Trophoblast cell (in vitro differentiated cells and primary cell): ENCODE data around the gene SRP9.
"Not testable (repeated sequence)": the region's sequence is repeated elsewhere in the genome, so short reads cannot be mapped to it uniquely, and the experiment has no call there.

Source experiments
- DNase-seq, 2 donors: peaks; one replicate each; pipeline ENCODE4 v3.0.0-alpha.2; 2016
- H2AFZ ChIP-seq: 2 replicates; pipeline ENCODE4 v1.6.1; 2013; ENCODE audit warnings: low read length, moderate library complexity, mild to moderate bottlenecking; ENCODE audit not compliant: insufficient read depth, poor library complexity
- H2AK5ac ChIP-seq: 2 replicates; pipeline ENCODE4 v1.6.1; 2013; ENCODE audit warnings: mild to moderate bottlenecking, low read length
- H2BK120ac ChIP-seq: 2 replicates; pipeline ENCODE4 v1.6.1; 2013; ENCODE audit warnings: low read length, mild to moderate bottlenecking, moderate library complexity; ENCODE audit not compliant: insufficient read depth, poor library complexity
- H2BK12ac ChIP-seq: 2 replicates; pipeline ENCODE4 v1.6.1; 2013; ENCODE audit warnings: mild to moderate bottlenecking, low read length, moderate library complexity
- H2BK5ac ChIP-seq: 2 replicates; pipeline ENCODE4 v1.6.1; 2013; ENCODE audit warnings: low read length, low read depth, moderate library complexity, mild to moderate bottlenecking; ENCODE audit not compliant: poor library complexity
- H3K14ac ChIP-seq: 2 replicates; pipeline ENCODE4 v1.6.1; 2013; ENCODE audit warnings: mild to moderate bottlenecking, low read length
- H3K18ac ChIP-seq: 2 replicates; pipeline ENCODE4 v1.6.1; 2013; ENCODE audit warnings: mild to moderate bottlenecking, low read length
- H3K23ac ChIP-seq: 2 replicates; pipeline ENCODE4 v1.6.1; 2013; ENCODE audit warnings: low read length
- H3K27ac ChIP-seq: 2 replicates; pipeline ENCODE4 v1.5.1; 2013; ENCODE audit warnings: low read depth, mild to moderate bottlenecking, inconsistent platforms, low read length, moderate library complexity
- H3K27me3 ChIP-seq: 2 replicates; pipeline ENCODE4 v1.6.1; 2013; ENCODE audit warnings: inconsistent platforms, mild to moderate bottlenecking, low read length, moderate library complexity; ENCODE audit not compliant: insufficient read depth
- H3K36me3 ChIP-seq, 2 experiments: 1 replicate in 1 of 2; 2 replicates in 1 of 2; pipeline ENCODE4 v1.6.1; 2013; ENCODE audit warnings: low read length in 2 of 2, mild to moderate bottlenecking in 2 of 2, moderate library complexity in 1 of 2; ENCODE audit not compliant: insufficient read depth in 2 of 2, control insufficient read depth in 1 of 2
- H3K4ac ChIP-seq: 2 replicates; pipeline ENCODE4 v1.6.1; 2013; ENCODE audit warnings: low read depth, mild to moderate bottlenecking, low read length, moderate library complexity
- H3K4me1 ChIP-seq, 2 experiments: 1 replicate in 1 of 2; 2 replicates in 1 of 2; pipeline ENCODE4 v1.6.1; 2013; ENCODE audit warnings: low read length in 2 of 2, mild to moderate bottlenecking in 2 of 2, moderate library complexity in 1 of 2; ENCODE audit not compliant: insufficient read depth in 2 of 2, control insufficient read depth in 1 of 2
- H3K4me2 ChIP-seq: 2 replicates; pipeline ENCODE4 v1.6.1; 2013; ENCODE audit warnings: inconsistent platforms, mild to moderate bottlenecking, low read length, moderate library complexity
- H3K4me3 ChIP-seq: 2 replicates; pipeline ENCODE4 v1.5.1; 2013; ENCODE audit warnings: mild to moderate bottlenecking, low read depth, low read length, inconsistent platforms
- H3K79me1 ChIP-seq: one replicate; pipeline ENCODE4 v1.6.1; 2013; ENCODE audit warnings: low read length
- H3K79me2 ChIP-seq: 2 replicates; pipeline ENCODE4 v1.6.1; 2013; ENCODE audit warnings: low read length, mild to moderate bottlenecking; ENCODE audit not compliant: control insufficient read depth, insufficient read depth, poor library complexity
- H3K9ac ChIP-seq: 2 replicates; pipeline ENCODE4 v1.6.1; 2013; ENCODE audit warnings: mild to moderate bottlenecking, low read length
- H3K9me3 ChIP-seq: 2 replicates; pipeline ENCODE4 v1.6.1; 2013; ENCODE audit warnings: low read depth, mild to moderate bottlenecking, control low read depth, inconsistent platforms, low read length; ENCODE audit not compliant: insufficient read depth
- H4K12ac ChIP-seq: 2 replicates; pipeline ENCODE4 v1.6.1; 2013; ENCODE audit warnings: low read depth, mild to moderate bottlenecking, low read length, moderate library complexity
- H4K8ac ChIP-seq: 2 replicates; pipeline ENCODE4 v1.6.1; 2013; ENCODE audit warnings: low read depth, mild to moderate bottlenecking, low read length, moderate library complexity
- H4K91ac ChIP-seq: one replicate; pipeline ENCODE4 v1.6.1; 2013; ENCODE audit warnings: low read depth, mild to moderate bottlenecking, low read length, moderate library complexity
- WGBS: extraction: QIAGEN DNeasy Blood & Tissue Kit; methylation state at CpG from one replicate; pipeline ENCODE4 v1.1.7; 2013; ENCODE audit warnings: missing lambda C conversion rate; ENCODE audit not compliant: insufficient read length, insufficient coverage; ENCODE audit errors: extremely low coverage; 5-methylcytosine and 5-hydroxymethylcytosine counted together

Gene SRP9

DNA sequence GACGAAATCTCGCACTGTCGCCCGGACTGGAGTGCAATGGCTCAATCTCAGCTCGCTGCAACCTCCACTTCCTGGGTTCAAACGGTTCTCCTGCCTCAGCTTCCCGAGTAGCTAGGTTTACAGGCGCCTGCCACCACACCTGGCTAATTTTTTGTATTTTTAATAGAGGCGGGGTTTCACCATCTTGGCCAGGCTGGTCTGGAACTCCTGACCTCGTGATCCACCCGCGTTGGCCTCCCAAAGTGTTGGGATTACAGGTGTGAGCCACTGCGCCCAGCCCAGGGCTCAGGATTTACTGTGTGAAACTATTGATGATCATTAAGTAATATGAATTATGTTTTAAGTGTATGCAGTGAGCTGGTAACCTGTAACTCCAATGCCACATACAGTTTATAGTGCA is 1.5 kb downstream of the SRP9 start:
- not testable (repeated sequence) for H4K12ac ChIP-seq, H3K18ac ChIP-seq
- WGBS = no CpG with 5 or more reads among the region's 13 CpGs

DNA sequence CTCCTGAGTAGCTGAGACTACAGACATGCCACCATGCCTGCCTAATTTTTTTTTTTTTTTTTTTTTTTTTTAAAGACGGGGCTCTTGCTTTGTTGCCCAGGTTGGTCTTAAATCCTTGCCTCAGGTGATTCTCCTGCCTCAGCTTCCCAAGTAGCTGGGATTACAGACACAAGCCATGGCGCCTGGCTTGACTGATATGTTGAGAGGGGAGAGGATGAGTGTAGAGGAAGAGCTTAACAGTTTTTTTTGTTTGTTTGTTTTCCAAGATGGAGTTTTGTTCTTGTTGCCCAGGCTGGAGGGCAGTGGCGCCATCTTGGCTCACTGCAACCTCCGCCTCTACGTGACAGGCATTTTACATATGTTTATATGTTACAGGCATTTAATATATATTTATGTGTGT is 2.5 kb downstream of the SRP9 start:
- no peaks in the 10 kb centered on the region for H3K9me3 ChIP-seq
- no peak overlapping the region for H2BK5ac ChIP-seq
- peak overlapping the region; percentile 7 for H3K4me2 ChIP-seq
- H3K79me1 ChIP-seq = peaks cover 7% of the 10 kb centered on the region
- H3K18ac ChIP-seq = no peak overlapping the region
- no peak overlapping the region for H3K9ac ChIP-seq
- WGBS = no CpG with 5 or more reads among the region's 5 CpGs
- peaks cover 9 to 10% of the 10 kb centered on the region in 2 experiments for H3K36me3 ChIP-seq
- H3K27ac ChIP-seq = no peak overlapping the region
- no peak for DNase-seq
- no peak overlapping the region for H3K14ac ChIP-seq
- H3K27me3 ChIP-seq = no peaks in the 10 kb centered on the region
- no peak overlapping the region for H2BK120ac ChIP-seq
- peaks cover 13% of the 10 kb centered on the region for H3K79me2 ChIP-seq
- peaks cover 0 to 9% of the 10 kb centered on the region in 2 experiments for H3K4me1 ChIP-seq
- no peak overlapping the region for H3K4me3 ChIP-seq
- H2AFZ ChIP-seq = no peak overlapping the region
- H4K91ac ChIP-seq = no peak overlapping the region
- H4K12ac ChIP-seq = no peak overlapping the region
- no peak overlapping the region for H2AK5ac ChIP-seq
- no peak overlapping the region for H2BK12ac ChIP-seq
- H3K23ac ChIP-seq = no peak overlapping the region
- H3K4ac ChIP-seq = peak overlapping the region; percentile 97
- no peak overlapping the region for H4K8ac ChIP-seq

More for the DNA sequence above, 1.5 kb downstream of the SRP9 start:
- not testable (repeated sequence) for H3K27ac ChIP-seq, H2BK12ac ChIP-seq, H3K23ac ChIP-seq, H2AFZ ChIP-seq, H4K91ac ChIP-seq, H3K4me3 ChIP-seq, H3K9ac ChIP-seq, H3K14ac ChIP-seq, H3K9me3 ChIP-seq, H3K79me1 ChIP-seq, H2BK5ac ChIP-seq, H4K8ac ChIP-seq, H3K4me1 ChIP-seq, H2AK5ac ChIP-seq, DNase-seq, H2BK120ac ChIP-seq, H3K36me3 ChIP-seq, H3K27me3 ChIP-seq
- Histone ChIP-seq H3K4me2 (peak overlapping the region; percentile 58), H3K79me2 (peaks cover 13% of the 10 kb centered on the region), H3K4ac (peak overlapping the region; percentile 96)

DNA sequence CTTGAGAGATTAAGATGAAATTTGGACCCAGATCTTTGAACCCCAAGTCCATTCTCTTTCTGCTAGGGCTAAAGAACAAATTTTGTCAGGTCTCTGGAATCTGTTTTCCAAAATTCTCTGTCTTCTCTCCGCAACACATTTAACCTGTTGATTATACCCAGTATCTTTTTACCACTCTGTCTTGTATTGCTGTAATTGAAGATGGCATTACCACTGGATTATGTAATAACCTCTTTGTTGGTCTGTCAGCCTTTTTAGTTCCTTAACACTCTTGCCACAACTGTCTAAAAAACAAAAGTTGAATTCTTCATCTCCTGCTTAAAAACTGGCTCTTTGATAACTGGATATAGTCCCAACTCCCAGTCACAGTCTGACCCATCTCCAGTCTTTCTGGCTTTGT is 3.0 kb downstream of the SRP9 start:
- Histone ChIP-seq H4K12ac (no peak overlapping the region), H3K36me3 (peaks cover 12 to 13% of the 10 kb centered on the region in 2 experiments), H3K27me3 (no peaks in the 10 kb centered on the region), H3K9ac (no peak overlapping the region), H3K9me3 (no peaks in the 10 kb centered on the region), H2BK120ac (no peak overlapping the region), H4K8ac (no peak overlapping the region), H3K79me1 (peaks cover 7% of the 10 kb centered on the region), H3K14ac (no peak overlapping the region), H2AK5ac (no peak overlapping the region), H4K91ac (no peak overlapping the region), H2BK12ac (no peak overlapping the region), H3K18ac (no peak overlapping the region), H2AFZ (no peak overlapping the region), H3K4ac (no peak overlapping the region), H3K23ac (no peak overlapping the region), H2BK5ac (no peak overlapping the region), H3K27ac (no peak overlapping the region), H3K4me1 (peaks cover 0 to 9% of the 10 kb centered on the region in 2 experiments), H3K4me3 (no peak overlapping the region), H3K4me2 (no peak overlapping the region), H3K79me2 (peaks cover 13% of the 10 kb centered on the region)
- DNase-seq = no peak
- WGBS = no CpG with 5 or more reads among the region's 1 CpG

DNA sequence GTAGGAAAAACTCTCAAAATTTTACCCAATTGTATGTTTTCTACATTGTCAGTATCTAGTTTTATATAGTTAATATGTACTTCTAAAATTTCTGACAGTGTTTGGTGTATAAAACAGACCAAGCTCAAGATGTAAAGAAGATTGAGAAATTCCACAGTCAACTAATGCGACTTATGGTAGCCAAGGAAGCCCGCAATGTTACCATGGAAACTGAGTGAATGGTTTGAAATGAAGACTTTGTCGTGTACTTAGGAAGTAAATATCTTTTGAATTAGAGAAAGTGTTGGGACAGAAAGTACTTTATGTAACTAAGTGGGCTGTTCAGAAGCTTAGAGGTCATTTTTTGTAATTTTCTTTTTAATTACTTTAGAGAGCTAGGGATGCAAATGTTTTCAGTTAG is 11.5 kb downstream of the SRP9 start:
- not testable (repeated sequence) for H3K14ac ChIP-seq, H2BK12ac ChIP-seq, H3K79me2 ChIP-seq, H2BK5ac ChIP-seq, H2AFZ ChIP-seq, H3K9me3 ChIP-seq, H3K79me1 ChIP-seq, H3K27me3 ChIP-seq, H3K4me3 ChIP-seq, H3K4me1 ChIP-seq, H3K4me2 ChIP-seq, H3K18ac ChIP-seq, DNase-seq, H3K9ac ChIP-seq, H3K23ac ChIP-seq, H4K12ac ChIP-seq, H3K4ac ChIP-seq, H4K8ac ChIP-seq, H2BK120ac ChIP-seq, H3K27ac ChIP-seq, H4K91ac ChIP-seq, H2AK5ac ChIP-seq
- peaks cover 30 to 41% of the 10 kb centered on the region in 2 experiments for H3K36me3 ChIP-seq
- WGBS = no CpG with 5 or more reads among the region's 3 CpGs
